Measurements from ENCODE around the gene NEDD9.

NEDD9 gene

DNA sequence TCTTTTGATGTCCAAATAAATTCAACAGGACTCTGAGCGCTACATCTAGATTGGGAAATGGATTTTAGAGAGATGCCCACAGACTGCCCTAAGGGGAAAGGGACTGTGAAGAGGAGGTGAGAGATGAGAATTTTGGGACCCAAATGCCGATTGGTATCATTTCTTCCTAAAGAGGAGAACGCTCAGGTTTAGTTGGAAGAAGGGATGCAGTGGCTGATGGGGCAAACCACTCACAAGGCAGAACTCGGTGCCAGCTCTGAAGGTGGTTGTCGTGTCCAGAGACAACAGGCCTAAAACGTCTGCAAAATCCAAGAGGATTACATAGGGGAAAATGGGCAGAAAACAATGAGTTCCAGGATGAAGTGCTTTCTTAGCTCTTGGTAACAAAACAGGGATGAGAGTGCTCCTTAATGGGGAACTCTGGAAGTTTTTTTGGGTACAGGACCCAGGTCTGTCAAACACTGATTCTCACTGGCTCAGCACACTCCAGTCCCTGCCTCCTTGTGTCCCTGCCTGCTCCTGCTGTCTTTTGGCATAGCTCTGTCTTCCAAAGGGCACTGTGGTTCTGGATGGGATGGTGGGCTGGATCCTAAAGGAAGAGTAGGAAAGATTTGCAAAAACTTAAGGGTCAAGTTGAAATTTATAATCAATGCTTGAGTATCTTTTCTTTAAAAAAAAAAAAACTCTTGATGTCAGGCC, 29.0 kb downstream of the NEDD9 start:
- TF ChIP-seq, protein P1, sequence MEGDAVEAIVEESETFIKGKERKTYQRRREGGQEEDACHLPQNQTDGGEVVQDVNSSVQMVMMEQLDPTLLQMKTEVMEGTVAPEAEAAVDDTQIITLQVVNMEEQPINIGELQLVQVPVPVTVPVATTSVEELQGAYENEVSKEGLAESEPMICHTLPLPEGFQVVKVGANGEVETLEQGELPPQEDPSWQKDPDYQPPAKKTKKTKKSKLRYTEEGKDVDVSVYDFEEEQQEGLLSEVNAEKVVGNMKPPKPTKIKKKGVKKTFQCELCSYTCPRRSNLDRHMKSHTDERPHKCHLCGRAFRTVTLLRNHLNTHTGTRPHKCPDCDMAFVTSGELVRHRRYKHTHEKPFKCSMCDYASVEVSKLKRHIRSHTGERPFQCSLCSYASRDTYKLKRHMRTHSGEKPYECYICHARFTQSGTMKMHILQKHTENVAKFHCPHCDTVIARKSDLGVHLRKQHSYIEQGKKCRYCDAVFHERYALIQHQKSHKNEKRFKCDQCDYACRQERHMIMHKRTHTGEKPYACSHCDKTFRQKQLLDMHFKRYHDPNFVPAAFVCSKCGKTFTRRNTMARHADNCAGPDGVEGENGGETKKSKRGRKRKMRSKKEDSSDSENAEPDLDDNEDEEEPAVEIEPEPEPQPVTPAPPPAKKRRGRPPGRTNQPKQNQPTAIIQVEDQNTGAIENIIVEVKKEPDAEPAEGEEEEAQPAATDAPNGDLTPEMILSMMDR (IDR thresholded peaks at IDR 0.05; ENCODE audit: low read depth, low read length), result no peak
- H3K4me3 ChIP-seq (ENCODE audit: low read depth, low read length), result no peak overlapping the region
- no peak for DNase-seq (ENCODE audit: low read depth, low spot score)
- in situ Hi-C loops (cut with HindIII; ENCODE audit: low sequenced_read_pairs), result no loop called here

DNA sequence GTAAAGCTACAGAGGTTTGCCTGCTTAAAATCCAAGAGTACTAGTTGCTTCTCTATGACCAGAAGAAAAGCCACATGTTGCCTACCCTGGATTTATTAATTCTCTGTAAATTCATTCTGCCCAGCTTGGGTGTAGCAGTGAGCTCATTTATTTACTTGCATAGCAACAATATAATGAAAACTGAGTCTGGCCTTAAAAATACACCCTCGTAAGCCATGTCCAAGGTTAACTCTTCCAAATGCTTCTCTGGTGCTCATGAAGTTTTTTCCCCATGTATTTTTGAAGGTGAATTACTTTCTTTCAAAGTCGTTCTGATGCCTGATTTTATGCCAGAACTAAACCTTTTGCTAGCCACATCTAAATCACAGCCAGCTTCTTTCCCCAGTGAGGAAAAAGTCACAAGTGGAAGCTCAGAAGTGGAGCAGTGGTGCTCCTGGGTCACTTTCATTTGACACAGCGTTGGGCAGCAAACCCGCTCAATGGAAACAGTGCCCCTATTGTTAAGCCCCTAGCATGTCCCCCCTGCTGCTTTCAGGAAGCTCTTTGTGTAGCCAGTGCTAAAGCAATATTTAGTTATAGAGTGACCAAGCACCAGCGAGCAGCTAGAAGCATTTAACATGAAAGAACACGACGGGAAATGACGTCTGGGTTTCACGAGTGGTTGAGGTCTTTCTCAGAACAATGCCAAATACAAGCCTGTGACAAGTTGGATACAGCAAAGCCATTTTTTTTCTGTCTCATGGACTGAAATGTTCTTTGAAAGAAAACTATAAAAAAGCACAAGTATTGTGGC, 29.8 kb downstream of the NEDD9 start:
- H3K4me3 ChIP-seq (ENCODE audit: low read depth, low read length), result no peak overlapping the region
- peak; percentile 82 for DNase-seq (ENCODE audit: low read depth, low spot score)
- in situ Hi-C loops (cut with HindIII; ENCODE audit: low sequenced_read_pairs), result no loop called here
- TF ChIP-seq, protein P1 (IDR thresholded peaks at IDR 0.05; ENCODE audit: low read depth, low read length), result no peak

DNA sequence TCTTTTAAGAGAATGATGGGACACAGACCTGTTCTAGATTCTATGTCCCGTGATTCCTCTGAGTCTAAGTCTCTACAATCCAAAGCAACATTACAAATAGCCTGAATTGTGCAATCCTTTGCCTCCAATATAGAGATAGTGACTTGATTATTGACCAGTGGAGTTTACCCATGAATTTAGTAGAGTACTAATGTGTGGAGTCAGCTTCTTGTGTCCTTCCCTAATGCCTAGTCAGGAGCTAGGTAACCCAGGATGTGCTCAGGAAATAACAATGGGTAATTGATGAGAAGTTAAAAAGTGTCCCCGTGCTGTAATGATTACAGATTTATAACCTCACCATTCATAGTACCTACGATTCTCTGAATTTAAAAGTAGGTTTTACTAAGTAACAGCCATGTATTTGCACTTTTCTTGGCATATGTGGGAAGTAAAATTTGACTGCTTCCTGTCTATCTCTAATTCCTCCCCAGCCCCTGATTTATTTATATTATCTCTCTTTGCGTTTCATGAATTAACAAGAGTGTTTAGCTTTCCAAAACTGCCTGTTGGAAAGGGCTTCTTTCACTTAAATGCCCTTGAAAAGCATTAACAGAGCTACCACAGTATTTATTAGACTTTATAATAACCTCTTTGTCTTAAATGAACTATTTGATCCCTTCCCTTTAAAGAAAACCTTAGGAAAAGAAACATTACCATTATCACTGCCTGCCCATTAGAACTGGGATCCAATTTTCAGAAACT, 30.5 kb downstream of the NEDD9 start:
- in situ Hi-C loops (cut with HindIII; ENCODE audit: low sequenced_read_pairs), result no loop called here
- H3K4me3 ChIP-seq (ENCODE audit: low read depth, low read length), result no peak overlapping the region
- no peak for DNase-seq (ENCODE audit: low read depth, low spot score)
- TF ChIP-seq, protein P1 (IDR thresholded peaks at IDR 0.05; ENCODE audit: low read depth, low read length), result no peak

DNA sequence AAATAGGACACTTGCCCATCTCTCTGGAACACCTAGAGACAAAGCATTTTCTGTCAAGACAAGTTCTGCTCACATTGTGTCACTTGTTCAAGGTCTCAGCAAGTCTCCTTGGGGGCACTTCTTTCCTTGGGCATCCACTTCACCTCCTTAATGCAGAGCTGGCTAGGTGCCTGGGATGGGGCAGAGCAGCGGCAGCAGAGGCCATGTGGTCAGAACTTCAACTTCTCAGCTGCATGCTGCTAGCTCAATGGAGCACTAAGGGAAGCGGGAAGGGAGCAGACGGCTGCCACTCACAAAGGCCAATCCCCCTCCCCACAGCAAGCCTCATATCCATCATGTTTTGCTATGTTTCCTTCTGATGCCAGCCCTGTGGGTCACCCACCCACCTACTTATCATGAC, 31.5 kb downstream of the NEDD9 start:
- TF ChIP-seq, protein P1 (IDR thresholded peaks at IDR 0.05; ENCODE audit: low read depth, low read length), result no peak
- H3K4me3 ChIP-seq (ENCODE audit: low read depth, low read length), result no peak overlapping the region
- in situ Hi-C loops (cut with HindIII; ENCODE audit: low sequenced_read_pairs), result no loop called here
- no peak for DNase-seq (ENCODE audit: low read depth, low spot score)

DNA sequence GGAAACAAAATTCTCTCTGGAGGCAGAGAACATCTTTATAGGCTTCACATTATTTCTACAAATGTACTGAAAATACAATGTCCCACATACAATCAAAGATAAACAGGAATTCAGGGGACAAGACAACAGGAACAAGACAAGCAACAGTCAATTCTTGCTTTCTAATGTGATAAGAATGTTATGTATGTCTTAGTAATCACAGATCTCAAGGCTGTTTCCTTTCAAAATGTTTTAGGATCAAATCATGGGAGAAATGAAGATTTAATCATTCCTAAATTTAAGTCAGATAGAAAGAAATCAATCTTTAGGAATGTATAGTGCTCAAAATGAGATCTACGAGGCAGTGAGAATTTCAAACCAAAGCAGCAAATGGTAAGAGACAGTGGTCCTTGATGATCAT, 32.1 kb downstream of the NEDD9 start:
- TF ChIP-seq, protein P1 (IDR thresholded peaks at IDR 0.05; ENCODE audit: low read depth, low read length), result no peak
- no peak for DNase-seq (ENCODE audit: low read depth, low spot score)
- in situ Hi-C loops (cut with HindIII; ENCODE audit: low sequenced_read_pairs), result no loop called here
- no peak overlapping the region for H3K4me3 ChIP-seq (ENCODE audit: low read depth, low read length)

All from astrocyte of the spinal cord (primary cell).